ENCODE results near the gene SLC24A3.
A peak's percentile ranks its signal among the peaks of the same experiment; 100 is the strongest.

SLC24A3 gene

GRCh38 chr20:19515074-19515473 lies 302.6 kb downstream of the SLC24A3 start:
- no peak overlapping the region for H3K27ac Mint-ChIP-seq
- no peaks in the 10 kb centered on the region for H3K9me3 Mint-ChIP-seq
- no peak overlapping the region for H3K4me3 Mint-ChIP-seq
- TF ChIP-seq CTCF (IDR thresholded peaks at IDR 0.05; ENCODE audit: unreplicated experiment in 3 of 3) = no peak
- H3K36me3 Mint-ChIP-seq (ENCODE audit: low read depth) = no peaks in the 10 kb centered on the region
- H3K27me3 Mint-ChIP-seq (ENCODE audit: low read depth) = no peaks in the 10 kb centered on the region
- peaks cover 28% of the 10 kb centered on the region for H3K4me1 Mint-ChIP-seq

GRCh38 chr20:19519466-19519865 lies 307.0 kb downstream of the SLC24A3 start:
- no peak overlapping the region for H3K4me3 Mint-ChIP-seq
- H3K27me3 Mint-ChIP-seq (ENCODE audit: low read depth) = no peaks in the 10 kb centered on the region
- H3K9me3 Mint-ChIP-seq = no peaks in the 10 kb centered on the region
- no peaks in the 10 kb centered on the region for H3K36me3 Mint-ChIP-seq (ENCODE audit: low read depth)
- H3K27ac Mint-ChIP-seq = peak overlapping the region; percentile 7 to 37 (median 32)
- peaks cover 45% of the 10 kb centered on the region for H3K4me1 Mint-ChIP-seq
- no peak for TF ChIP-seq CTCF (IDR thresholded peaks at IDR 0.05; ENCODE audit: unreplicated experiment in 3 of 3)

- H3K4me3 Mint-ChIP-seq = no peak overlapping the region
- peak overlapping the region in 2 of 3 experiments; percentile 37 to 74 for H3K27ac Mint-ChIP-seq
- H3K9me3 Mint-ChIP-seq = no peaks in the 10 kb centered on the region
- no peaks in the 10 kb centered on the region for H3K27me3 Mint-ChIP-seq (ENCODE audit: low read depth)
- H3K4me1 Mint-ChIP-seq = peaks cover 49% of the 10 kb centered on the region
- H3K36me3 Mint-ChIP-seq (ENCODE audit: low read depth) = no peaks in the 10 kb centered on the region
- no peak for TF ChIP-seq CTCF (IDR thresholded peaks at IDR 0.05; ENCODE audit: unreplicated experiment in 3 of 3)
Observed at GRCh38 chr20:19520261-19520660, 307.8 kb downstream of the SLC24A3 start.

GRCh38 chr20:19522071-19522801 lies 309.8 kb downstream of the SLC24A3 start:
- Mint-ChIP-seq H3K4me1 (peaks cover 49% of the 10 kb centered on the region), H3K27me3 (ENCODE audit: low read depth) (no peaks in the 10 kb centered on the region), H3K36me3 (ENCODE audit: low read depth) (no peaks in the 10 kb centered on the region), H3K27ac (peak overlapping the region; percentile 67 to 80 (median 74)), H3K4me3 (no peak overlapping the region), H3K9me3 (no peaks in the 10 kb centered on the region)
- TF ChIP-seq CTCF (IDR thresholded peaks at IDR 0.05; ENCODE audit: unreplicated experiment in 3 of 3) = no peak

GRCh38 chr20:19522836-19523590 lies 310.6 kb downstream of the SLC24A3 start:
- Mint-ChIP-seq H3K4me3 (no peak overlapping the region), H3K9me3 (no peaks in the 10 kb centered on the region), H3K36me3 (ENCODE audit: low read depth) (no peaks in the 10 kb centered on the region), H3K4me1 (peaks cover 49% of the 10 kb centered on the region), H3K27me3 (ENCODE audit: low read depth) (no peaks in the 10 kb centered on the region), H3K27ac (peak overlapping the region; percentile 68 to 92 (median 80))
- TF ChIP-seq CTCF (IDR thresholded peaks at IDR 0.05; ENCODE audit: unreplicated experiment in 3 of 3) = no peak

Data from nephron (organoid).